GM12891 (cell line): ENCODE measurements around the gene SH2B2.

Source experiments
- DNase-seq: peaks from one replicate; pipeline ENCODE4 v3.0.0; 2011; ENCODE audit warnings: low spot score; ENCODE audit not compliant: insufficient read length
- FAIRE-seq: peaks from 2 replicates; lab custom pipeline; 2011; peaks lifted over from hg19 to GRCh38; lab: Jason Lieb, UNC
- PAX5 ChIP-seq: IDR thresholded peaks from 2 replicates; pipeline ENCODE4 v1.6.1; 2011; ENCODE audit warnings: low read length, moderate library complexity, mild to moderate bottlenecking; ENCODE audit not compliant: insufficient read depth, severe bottlenecking
- POLR2A ChIP-seq: IDR thresholded peaks from 2 replicates; pipeline ENCODE4 v1.6.1; 2011; ENCODE audit warnings: low read depth, low read length, control low read depth
- POLR2AphosphoS5 ChIP-seq: IDR thresholded peaks from 2 replicates; pipeline ENCODE4 v1.6.1; 2011; ENCODE audit warnings: low read depth, low read length, control low read depth
- POU2F2 ChIP-seq: IDR thresholded peaks from 2 replicates; pipeline ENCODE4 v1.6.1; 2011; ENCODE audit warnings: low read depth, mild to moderate bottlenecking, control low read depth, low read length, moderate library complexity
- SPI1 ChIP-seq: IDR thresholded peaks from 2 replicates; pipeline ENCODE4 v1.6.1; 2011; ENCODE audit warnings: low read depth, low read length, control low read depth
- TAF1 ChIP-seq: IDR thresholded peaks from 2 replicates; pipeline ENCODE4 v1.6.1; 2011; ENCODE audit warnings: low read depth, low read length, control low read depth

Gene SH2B2

GRCh38 chr7:102264367-102264891 is 22.2 kb upstream of the SH2B2 start:
- FAIRE-seq (peak; percentile 9), DNase-seq (no peak)
- TF ChIP-seq SPI1: 0 out of 2 replicates have a peak, but pooled peaks have one; percentile 6
- no peak for TF ChIP-seq TAF1

- TF ChIP-seq TAF1: no peak
- no peak for TF ChIP-seq SPI1
- no peak for TF ChIP-seq POLR2AphosphoS5
- DNase-seq (no peak), FAIRE-seq (no peak)
Observed at GRCh38 chr7:102266541-102266940, 20.1 kb upstream of the SH2B2 start.

- no peak for TF ChIP-seq PAX5
- no peak for TF ChIP-seq SPI1
- TF ChIP-seq POLR2AphosphoS5: no peak
- TF ChIP-seq TAF1: no peak
- TF ChIP-seq POU2F2: no peak
- no peak for TF ChIP-seq POLR2A
- FAIRE-seq (no peak), DNase-seq (no peak)
Observed at GRCh38 chr7:102268635-102269034, 18.0 kb upstream of the SH2B2 start.

GRCh38 chr7:102270178-102270887 is 16.3 kb upstream of the SH2B2 start:
- no peak for TF ChIP-seq POLR2AphosphoS5
- TF ChIP-seq TAF1: no peak
- TF ChIP-seq SPI1: no peak
- no peak for TF ChIP-seq POU2F2
- DNase-seq (no peak), FAIRE-seq (no peak)

- FAIRE-seq: no peak
- TF ChIP-seq POLR2AphosphoS5: no peak
- no peak for TF ChIP-seq POU2F2
- TF ChIP-seq PAX5: no peak
- TF ChIP-seq TAF1: no peak
- TF ChIP-seq POLR2A: no peak
Observed at GRCh38 chr7:102271158-102271798, 15.4 kb upstream of the SH2B2 start.

GRCh38 chr7:102272075-102272916 is 14.4 kb upstream of the SH2B2 start:
- TF ChIP-seq SPI1 (no peak), TAF1 (no peak), POU2F2 (no peak), PAX5 (no peak)
- peak; percentile 96 for FAIRE-seq
- DNase-seq: peak; percentile 89

More at GRCh38 chr7:102271158-102271798, 15.4 kb upstream of the SH2B2 start:
- no peak for DNase-seq

GRCh38 chr7:102272917-102273748 is 13.5 kb upstream of the SH2B2 start:
- no peak for FAIRE-seq
- DNase-seq: no peak
- TF ChIP-seq SPI1: no peak
- no peak for TF ChIP-seq POLR2AphosphoS5
- TF ChIP-seq POU2F2: no peak
- TF ChIP-seq PAX5: no peak
- no peak for TF ChIP-seq TAF1
- TF ChIP-seq POLR2A: no peak

GRCh38 chr7:102273749-102274712 is 12.6 kb upstream of the SH2B2 start:
- TF ChIP-seq POLR2A: no peak
- TF ChIP-seq PAX5: no peak
- TF ChIP-seq POLR2AphosphoS5: no peak
- TF ChIP-seq SPI1: no peak
- no peak for TF ChIP-seq TAF1
- no peak for TF ChIP-seq POU2F2
- DNase-seq: no peak
- FAIRE-seq: no peak
